ENCODE measurements around the gene CHD6.

- TF ChIP-seq ZBTB2 (CRISPR knock-in tag; IDR thresholded peaks at IDR 0.05; ENCODE audit: low read depth) (no peak), GABPA (IDR thresholded peaks at IDR 0.05; ENCODE audit: low read depth, low read length) (no peak), GABPA (CRISPR knock-in tag; IDR thresholded peaks at IDR 0.05; ENCODE audit: low read depth) (no peak), CTCF (CRISPR knock-in tag; IDR thresholded peaks at IDR 0.05) (no peak), ZMYM2 (CRISPR knock-in tag; IDR thresholded peaks at IDR 0.05) (no peak), ATF3 (CRISPR knock-in tag; IDR thresholded peaks at IDR 0.05) (no peak), PRDM15 (CRISPR knock-in tag; IDR thresholded peaks at IDR 0.05) (no peak), GABPB1 (CRISPR knock-in tag; IDR thresholded peaks at IDR 0.05) (no peak), ZBTB10 (CRISPR knock-in tag; IDR thresholded peaks at IDR 0.05; ENCODE audit: borderline replicate concordance) (no peak), MLX (CRISPR knock-in tag; IDR thresholded peaks at IDR 0.05) (no peak), ZFP36L2 (CRISPR knock-in tag; IDR thresholded peaks at IDR 0.05) (no peak), SMAD1 (CRISPR knock-in tag; IDR thresholded peaks at IDR 0.05; ENCODE audit: borderline replicate concordance, low read depth) (no peak), RFX5 (IDR thresholded peaks at IDR 0.05; ENCODE audit: low read depth, low read length) (no peak), KAT7 (CRISPR knock-in tag; IDR thresholded peaks at IDR 0.05; ENCODE audit: borderline replicate concordance) (no peak)
Observed at GRCh38 chr20:41572010-41572572, 46.1 kb downstream of the CHD6 start.

Measured in HepG2 (cell line).